Kidney epithelial cell (primary cell): ENCODE data around the gene LMF1. TPM values are rescaled to one million over a fixed set of nuclear protein-coding genes. Genes with fewer than 3 reads are reported as not detected.

ENCODE experiments used
- DNase-seq: peaks from one replicate; pipeline ENCODE4 v3.0.0-alpha.2; 2010; ENCODE audit warnings: low read depth
- H3K27me3 ChIP-seq: 2 replicates; pipeline ENCODE4 v1.6.0; 2011; ENCODE audit warnings: low read length; ENCODE audit not compliant: control insufficient read depth, insufficient read depth
- H3K36me3 ChIP-seq: 2 replicates; pipeline ENCODE4 v1.5.1; 2011; ENCODE audit warnings: low read length; ENCODE audit not compliant: control insufficient read depth, insufficient read depth
- H3K4me3 ChIP-seq: 2 replicates; pipeline ENCODE4 v1.5.1; 2011; ENCODE audit warnings: low read depth, mild to moderate bottlenecking, control low read depth, low read length
- total RNA-seq: library from RNA; depleted of rRNA; stranded (reverse); fragments of >200 nt; gene quantifications from 2 replicates; pipeline ENCODE4 v1.2.3, GENCODE V29; 2015
- TF ChIP-seq, protein P1 (sequence below): IDR thresholded peaks from 2 replicates; pipeline ENCODE4 v1.5.1; 2011; ENCODE audit warnings: mild to moderate bottlenecking, moderate library complexity, low read length, control low read depth, inconsistent platforms; ENCODE audit not compliant: insufficient read depth, poor library complexity, severe bottlenecking

LMF1 gene
- total RNA-seq, 1 donor from 2014 or later: 26.3 TPM

GRCh38 chr16:985646-986400 lies 15.0 kb upstream of the LMF1 start:
- Histone ChIP-seq H3K27me3 (peaks cover 73% of the 10 kb centered on the region), H3K4me3 (no peak overlapping the region), H3K36me3 (no peaks in the 10 kb centered on the region)
- DNase-seq: no peak
- TF ChIP-seq, protein P1, sequence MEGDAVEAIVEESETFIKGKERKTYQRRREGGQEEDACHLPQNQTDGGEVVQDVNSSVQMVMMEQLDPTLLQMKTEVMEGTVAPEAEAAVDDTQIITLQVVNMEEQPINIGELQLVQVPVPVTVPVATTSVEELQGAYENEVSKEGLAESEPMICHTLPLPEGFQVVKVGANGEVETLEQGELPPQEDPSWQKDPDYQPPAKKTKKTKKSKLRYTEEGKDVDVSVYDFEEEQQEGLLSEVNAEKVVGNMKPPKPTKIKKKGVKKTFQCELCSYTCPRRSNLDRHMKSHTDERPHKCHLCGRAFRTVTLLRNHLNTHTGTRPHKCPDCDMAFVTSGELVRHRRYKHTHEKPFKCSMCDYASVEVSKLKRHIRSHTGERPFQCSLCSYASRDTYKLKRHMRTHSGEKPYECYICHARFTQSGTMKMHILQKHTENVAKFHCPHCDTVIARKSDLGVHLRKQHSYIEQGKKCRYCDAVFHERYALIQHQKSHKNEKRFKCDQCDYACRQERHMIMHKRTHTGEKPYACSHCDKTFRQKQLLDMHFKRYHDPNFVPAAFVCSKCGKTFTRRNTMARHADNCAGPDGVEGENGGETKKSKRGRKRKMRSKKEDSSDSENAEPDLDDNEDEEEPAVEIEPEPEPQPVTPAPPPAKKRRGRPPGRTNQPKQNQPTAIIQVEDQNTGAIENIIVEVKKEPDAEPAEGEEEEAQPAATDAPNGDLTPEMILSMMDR: no peak

DNA sequence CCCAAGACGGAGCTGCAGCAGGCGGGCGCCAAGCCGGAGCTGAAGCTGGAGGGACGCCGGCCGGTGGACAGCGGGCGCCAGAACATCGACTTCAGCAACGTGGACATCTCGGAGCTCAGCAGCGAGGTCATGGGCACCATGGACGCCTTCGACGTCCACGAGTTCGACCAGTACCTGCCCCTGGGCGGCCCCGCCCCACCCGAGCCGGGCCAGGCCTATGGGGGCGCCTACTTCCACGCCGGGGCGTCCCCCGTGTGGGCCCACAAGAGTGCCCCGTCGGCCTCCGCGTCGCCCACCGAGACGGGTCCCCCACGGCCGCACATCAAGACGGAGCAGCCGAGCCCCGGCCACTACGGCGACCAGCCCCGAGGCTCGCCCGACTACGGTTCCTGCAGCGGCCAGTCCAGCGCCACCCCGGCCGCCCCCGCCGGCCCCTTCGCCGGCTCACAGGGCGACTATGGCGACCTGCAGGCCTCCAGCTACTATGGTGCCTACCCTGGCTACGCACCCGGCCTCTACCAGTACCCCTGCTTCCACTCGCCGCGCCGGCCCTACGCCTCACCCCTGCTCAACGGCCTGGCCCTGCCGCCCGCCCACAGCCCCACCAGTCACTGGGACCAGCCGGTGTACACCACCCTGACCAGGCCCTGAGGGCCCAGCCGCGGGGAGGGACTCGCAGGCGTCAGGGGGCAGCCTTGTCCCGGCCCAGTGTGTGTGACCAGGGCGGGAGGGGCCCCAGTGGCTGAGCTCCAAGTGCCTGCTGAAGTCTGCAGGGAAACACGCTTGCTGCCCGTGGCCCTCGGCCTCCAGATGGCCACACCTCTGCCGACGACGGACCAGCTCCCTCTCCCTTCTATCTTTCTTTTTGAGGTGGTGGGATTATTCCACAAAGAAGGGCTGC lies 14.2 kb upstream of the LMF1 start:
- H3K36me3 ChIP-seq: no peaks in the 10 kb centered on the region
- peaks cover 77% of the 10 kb centered on the region for H3K27me3 ChIP-seq
- H3K4me3 ChIP-seq: no peak overlapping the region
- DNase-seq: no peak
- TF ChIP-seq, protein P1: no peak

- peaks cover 84% of the 10 kb centered on the region for H3K27me3 ChIP-seq
- H3K4me3 ChIP-seq: no peak overlapping the region
- DNase-seq: no peak
- no peaks in the 10 kb centered on the region for H3K36me3 ChIP-seq
- TF ChIP-seq, protein P1: no peak
Observed at GRCh38 chr16:984121-984694, 13.4 kb upstream of the LMF1 start.

- peaks cover 83% of the 10 kb centered on the region for H3K27me3 ChIP-seq
- H3K4me3 ChIP-seq: no peak overlapping the region
- H3K36me3 ChIP-seq: no peaks in the 10 kb centered on the region
- no peak for DNase-seq
- TF ChIP-seq, protein P1: no peak
Observed at GRCh38 chr16:983044-984030, 12.6 kb upstream of the LMF1 start.
